HG02588 (cell line): Measurements from ENCODE around the gene FOSB.
"Not testable (repeated sequence)": the region's sequence is repeated elsewhere in the genome, so short reads cannot be mapped to it uniquely, and the experiment has no call there.

ENCODE experiments used
- ATAC-seq: cut with Tn5 transposase; IDR thresholded peaks from one replicate; pipeline ENCODE4 v1.9.1; 2021; ENCODE audit warnings: mild to moderate bottlenecking, moderate library complexity; ENCODE audit not compliant: unreplicated experiment

Gene FOSB

GRCh38 chr19:45502111-45502510 lies 34.3 kb downstream of the FOSB start:
- no peak for ATAC-seq

GRCh38 chr19:45503909-45504308 lies 36.1 kb downstream of the FOSB start:
- no peak for ATAC-seq

GRCh38 chr19:45505151-45505995 lies 37.6 kb downstream of the FOSB start:
- ATAC-seq = no peak

- no peak for ATAC-seq
Observed at GRCh38 chr19:45505996-45506245, 38.1 kb downstream of the FOSB start.

GRCh38 chr19:45506246-45506988 lies 38.6 kb downstream of the FOSB start:
- ATAC-seq = peak; percentile 56

- ATAC-seq = peak; percentile 39
Observed at GRCh38 chr19:45506989-45507871, 39.4 kb downstream of the FOSB start, which contains the start of gene VASP. Gene VASP (plus strand): TSS chr19:45507479. CDS start chr19:45507772, 293 bp downstream.

GRCh38 chr19:45507872-45508416 lies 40.1 kb downstream of the FOSB start:
- ATAC-seq = no peak

- no peak for ATAC-seq
Observed at GRCh38 chr19:45508417-45508860, 40.6 kb downstream of the FOSB start.

- no peak for ATAC-seq
Observed at GRCh38 chr19:45508861-45509691, 41.3 kb downstream of the FOSB start.

GRCh38 chr19:45509692-45510015 lies 41.9 kb downstream of the FOSB start:
- no peak for ATAC-seq

- ATAC-seq = not testable (repeated sequence)
Observed at GRCh38 chr19:45510352-45510751, 42.6 kb downstream of the FOSB start.

GRCh38 chr19:45511074-45511473 lies 43.3 kb downstream of the FOSB start:
- no peak for ATAC-seq

GRCh38 chr19:45512881-45513483 lies 45.2 kb downstream of the FOSB start:
- ATAC-seq = no peak

GRCh38 chr19:45514376-45515051 lies 46.7 kb downstream of the FOSB start:
- ATAC-seq = no peak

GRCh38 chr19:45515081-45515624 lies 47.4 kb downstream of the FOSB start:
- ATAC-seq = no peak

- ATAC-seq = no peak
Observed at GRCh38 chr19:45515807-45516401, 48.1 kb downstream of the FOSB start.

GRCh38 chr19:45517238-45517637 lies 49.4 kb downstream of the FOSB start:
- ATAC-seq = no peak

- ATAC-seq = no peak
Observed at GRCh38 chr19:45517641-45518468, 50.1 kb downstream of the FOSB start.
